Dermis blood vessel endothelial cell (primary cell): Measurements from ENCODE around the gene MAST1. TPM values are rescaled to one million over a fixed set of nuclear protein-coding genes. Genes with fewer than 3 reads are reported as not detected.
A peak's percentile ranks its signal among the peaks of the same experiment; 100 is the strongest.
"Not testable (repeated sequence)": the region's sequence is repeated elsewhere in the genome, so short reads cannot be mapped to it uniquely, and the experiment has no call there.

Source experiments
- DNase-seq: peaks from one replicate; pipeline ENCODE4 v3.0.0; 2010
- total RNA-seq: library from RNA; depleted of rRNA; stranded (reverse); fragments of >200 nt; gene quantifications from 2 replicates; pipeline ENCODE4 v1.2.3, GENCODE V29; 2014

Gene MAST1
- 0.17 and 0.51 TPM in 2 replicates for total RNA-seq

- peak; percentile 56 for DNase-seq
Observed at GRCh38 chr19:12838182-12838885, at the start of gene MAST1. Gene MAST1, plus strand, starts transcription at chr19:12838515. Its CDS starts 58 bp downstream, at chr19:12838573.

- peak; percentile 82 for DNase-seq
Observed at GRCh38 chr19:12788682-12789097, 49.6 kb upstream of the MAST1 start.

GRCh38 chr19:12789098-12789903 lies 49.0 kb upstream of the MAST1 start:
- no peak for DNase-seq

GRCh38 chr19:12789904-12790619 lies 48.3 kb upstream of the MAST1 start:
- DNase-seq: peak; percentile 96

- no peak for DNase-seq
Observed at GRCh38 chr19:12790628-12791344, 47.5 kb upstream of the MAST1 start.

GRCh38 chr19:12791345-12792050 lies 46.8 kb upstream of the MAST1 start, which contains the start of gene JUNB:
Gene JUNB, plus strand, starts transcription at chr19:12791486. Its CDS starts 286 bp downstream, at chr19:12791772.
- peak; percentile 99 for DNase-seq

- peak; percentile 65 for DNase-seq
Observed at GRCh38 chr19:12792051-12792852, 46.1 kb upstream of the MAST1 start.

- DNase-seq: no peak
Observed at GRCh38 chr19:12792853-12793289, 45.4 kb upstream of the MAST1 start.

GRCh38 chr19:12793290-12794195 lies 44.8 kb upstream of the MAST1 start:
- DNase-seq: peak; percentile 96

- DNase-seq: no peak
Observed at GRCh38 chr19:12794196-12794941, 43.9 kb upstream of the MAST1 start.

- DNase-seq: no peak
Observed at GRCh38 chr19:12794971-12795381, 43.3 kb upstream of the MAST1 start.

- DNase-seq: peak; percentile 89
Observed at GRCh38 chr19:12796146-12797071, 41.9 kb upstream of the MAST1 start.

- DNase-seq: no peak
Observed at GRCh38 chr19:12797141-12797587, 41.2 kb upstream of the MAST1 start.

GRCh38 chr19:12797607-12798006 lies 40.7 kb upstream of the MAST1 start:
- not testable (repeated sequence) for DNase-seq

GRCh38 chr19:12799742-12800465 lies 38.4 kb upstream of the MAST1 start:
- DNase-seq: no peak

GRCh38 chr19:12800466-12800770 lies 37.9 kb upstream of the MAST1 start:
- no peak for DNase-seq

- no peak for DNase-seq
Observed at GRCh38 chr19:12800923-12801465, 37.3 kb upstream of the MAST1 start.
